ENCODE results near the gene SLC25A18.

- TF ChIP-seq CTCF (IDR thresholded peaks at IDR 0.05) (no peak), POLR2AphosphoS5 (IDR thresholded peaks at IDR 0.05) (no peak)
These were observed 43.2 kb downstream of the SLC25A18 start for GRCh38 chr22:17606496-17606895.
